ENCODE measurements around the gene DGKI. TPM values are rescaled to one million over a fixed set of nuclear protein-coding genes. Genes with fewer than 3 reads are reported as not detected.

Gene DGKI
- total RNA-seq, 3 donors from 2014 or later (not counting 1 experiment from before 2014, with no cell fraction given) = 0.53 TPM; not detected in 2

DNA sequence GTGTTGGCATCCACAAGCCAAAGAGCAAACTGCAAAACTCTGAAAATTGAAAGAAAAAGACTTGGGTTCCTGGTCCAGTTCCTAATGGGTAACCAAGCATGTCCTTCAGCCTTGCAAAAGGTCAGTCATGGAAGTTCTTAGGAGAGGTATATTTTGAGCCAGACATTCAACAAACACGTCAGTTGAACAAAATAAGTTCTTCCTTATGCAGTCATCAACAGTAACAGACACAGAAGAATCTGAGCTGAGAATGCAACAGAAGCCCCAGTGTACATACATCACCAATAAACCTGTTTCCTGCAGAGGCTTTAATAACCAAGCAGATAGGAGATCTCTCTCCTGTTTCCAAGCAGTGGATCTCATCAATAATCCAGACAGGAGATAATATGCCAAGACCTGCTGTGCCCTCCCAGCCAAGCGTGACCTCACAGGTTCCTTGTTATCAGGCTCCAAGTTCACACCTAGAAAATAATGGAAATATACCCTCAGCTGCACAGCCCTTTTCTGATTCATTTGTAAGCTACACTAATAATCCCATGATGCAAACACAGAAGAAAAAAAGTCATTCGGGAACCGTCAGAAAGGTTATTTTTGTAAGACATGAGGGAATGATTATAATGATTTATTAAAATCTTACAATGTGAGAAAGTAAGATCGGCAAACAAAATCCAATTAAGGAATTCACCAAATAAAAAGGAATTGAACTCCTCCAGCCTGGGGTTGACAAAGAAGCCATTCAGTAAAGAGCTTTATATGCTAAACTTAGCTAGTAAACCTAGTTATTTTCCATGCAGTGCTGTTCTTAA, 90.7 kb downstream of the DGKI start:
- no peak for ATAC-seq
- WGBS (ENCODE audit: insufficient coverage) = 69% methylated on average over 2 of the region's 5 CpGs
- H3K36me3 Mint-ChIP-seq = no peaks in the 10 kb centered on the region

DNA sequence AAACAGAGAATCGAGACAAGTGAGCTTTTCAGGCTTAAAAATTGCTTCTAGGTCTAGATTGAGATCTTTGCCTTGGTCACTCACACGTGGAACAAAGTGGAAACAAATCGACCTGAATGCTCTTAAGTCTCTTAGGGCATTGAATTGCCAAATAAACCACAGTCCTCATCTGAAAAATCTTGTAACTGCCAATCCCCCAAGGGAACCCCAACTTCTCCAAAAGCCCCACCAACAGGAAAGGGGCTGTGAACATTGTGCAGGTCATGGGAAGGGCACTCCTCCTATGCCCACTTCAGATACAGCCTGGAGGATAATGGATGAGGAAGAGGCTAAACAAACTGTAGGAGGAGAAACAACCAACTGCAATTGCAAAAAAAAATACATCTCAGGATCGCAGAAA, 91.3 kb downstream of the DGKI start:
- Histone ChIP-seq H3K27ac (ENCODE audit: low read length) (no peak overlapping the region), H3K4me3 (ENCODE audit: low read length) (no peak overlapping the region), H3K36me3 (ENCODE audit: control insufficient read depth, insufficient read depth, low read length) (no peaks in the 10 kb centered on the region), H3K4me1 (ENCODE audit: control insufficient read depth, insufficient read depth, low read length) (no peaks in the 10 kb centered on the region), H3K27me3 (ENCODE audit: control insufficient read depth, insufficient read depth, low read length) (no peaks in the 10 kb centered on the region), H3K9me3 (ENCODE audit: control insufficient read depth, insufficient read depth, low read length) (no peaks in the 10 kb centered on the region)
- Mint-ChIP-seq H3K36me3 (no peaks in the 10 kb centered on the region), H3K4me3 (no peak overlapping the region), H3K9me3 (no peaks in the 10 kb centered on the region), H3K27me3 (ENCODE audit: low read depth in 2 of 2) (no peaks in the 10 kb centered on the region), H3K4me1 (no peaks in the 10 kb centered on the region), H3K27ac (no peak overlapping the region)
- intact Hi-C loops (cut with micrococcal nuclease) = no loop called here
- no peak for TF ChIP-seq CTCF (IDR thresholded peaks at IDR 0.05)
- WGBS (ENCODE audit: insufficient coverage) = 0% methylated on average over 4 of the region's 4 CpGs
- ATAC-seq = no peak
- DNase-seq = no peak

More for the DNA sequence above, 90.7 kb downstream of the DGKI start:
- Histone ChIP-seq H3K36me3 (ENCODE audit: control insufficient read depth, insufficient read depth, low read length) (no peaks in the 10 kb centered on the region), H3K27ac (ENCODE audit: low read length) (no peak overlapping the region), H3K4me3 (ENCODE audit: low read length) (no peak overlapping the region), H3K4me1 (ENCODE audit: control insufficient read depth, insufficient read depth, low read length) (no peaks in the 10 kb centered on the region), H3K9me3 (ENCODE audit: control insufficient read depth, insufficient read depth, low read length) (no peaks in the 10 kb centered on the region), H3K27me3 (ENCODE audit: control insufficient read depth, insufficient read depth, low read length) (no peaks in the 10 kb centered on the region)
- H3K4me1 Mint-ChIP-seq = no peaks in the 10 kb centered on the region
- no peaks in the 10 kb centered on the region for H3K27me3 Mint-ChIP-seq (ENCODE audit: low read depth in 2 of 2)
- no peak for TF ChIP-seq CTCF (IDR thresholded peaks at IDR 0.05)
- no peaks in the 10 kb centered on the region for H3K9me3 Mint-ChIP-seq
- DNase-seq = no peak
- intact Hi-C loops (cut with micrococcal nuclease) = no loop called here
- no peak overlapping the region for H3K27ac Mint-ChIP-seq
- H3K4me3 Mint-ChIP-seq = no peak overlapping the region

DNA sequence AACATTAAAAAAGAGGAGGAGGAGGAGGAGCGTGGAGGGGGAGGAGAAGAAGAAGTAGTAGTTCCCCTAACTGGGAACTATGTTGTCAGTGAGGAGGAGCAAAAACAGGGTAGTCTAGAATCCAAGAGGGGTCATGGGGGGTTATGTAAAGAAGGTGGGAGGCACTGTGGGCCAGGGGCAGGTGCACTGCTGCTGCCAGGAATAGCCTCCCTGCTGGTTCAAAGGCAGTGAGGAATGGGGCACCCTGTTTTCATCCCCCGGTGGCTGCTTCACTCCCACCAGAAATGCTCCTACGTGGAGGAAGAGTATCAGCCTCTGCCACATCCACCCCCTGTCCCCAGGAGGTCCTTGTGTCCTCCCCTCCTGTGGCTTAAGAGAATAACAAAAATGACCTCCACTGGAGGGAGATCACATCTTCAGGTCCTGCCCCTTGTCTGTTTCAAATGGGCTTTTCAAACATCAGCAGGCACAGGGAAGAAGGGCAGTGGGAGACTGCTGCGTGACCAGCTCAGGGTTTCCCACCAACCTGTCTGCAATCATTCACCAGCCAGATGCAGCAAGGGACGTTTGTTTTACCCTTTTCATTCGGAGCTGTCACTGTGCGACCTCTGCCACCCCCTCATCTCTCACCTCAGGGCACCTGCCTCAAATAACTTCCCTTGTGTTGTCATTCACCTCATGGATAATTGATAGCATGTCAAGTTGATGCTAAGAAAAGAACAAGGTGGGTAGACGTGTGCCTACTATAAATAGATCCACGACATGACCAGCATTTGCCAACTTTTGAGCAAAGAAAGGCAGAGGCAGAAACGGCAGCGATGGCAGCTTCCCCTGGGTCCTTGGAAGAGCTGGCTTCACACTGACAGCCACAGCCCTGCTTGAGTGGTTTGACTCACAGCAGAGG, 92.6 kb downstream of the DGKI start:
- ATAC-seq = no peak
- no peak overlapping the region for H3K4me3 Mint-ChIP-seq
- Histone ChIP-seq H3K27ac (ENCODE audit: low read length) (no peak overlapping the region), H3K36me3 (ENCODE audit: control insufficient read depth, insufficient read depth, low read length) (no peaks in the 10 kb centered on the region), H3K27me3 (ENCODE audit: control insufficient read depth, insufficient read depth, low read length) (no peaks in the 10 kb centered on the region), H3K4me3 (ENCODE audit: low read length) (no peak overlapping the region), H3K9me3 (ENCODE audit: control insufficient read depth, insufficient read depth, low read length) (no peaks in the 10 kb centered on the region), H3K4me1 (ENCODE audit: control insufficient read depth, insufficient read depth, low read length) (no peaks in the 10 kb centered on the region)
- no peaks in the 10 kb centered on the region for H3K4me1 Mint-ChIP-seq
- TF ChIP-seq CTCF (IDR thresholded peaks at IDR 0.05) = no peak
- no peak for DNase-seq
- H3K9me3 Mint-ChIP-seq = peaks cover 0 to 2% of the 10 kb centered on the region in 2 donors
- 40% methylated on average over 11 of the region's 11 CpGs for WGBS (ENCODE audit: insufficient coverage)
- no peaks in the 10 kb centered on the region for H3K36me3 Mint-ChIP-seq
- H3K27me3 Mint-ChIP-seq (ENCODE audit: low read depth in 2 of 2) = no peaks in the 10 kb centered on the region
- no peak overlapping the region for H3K27ac Mint-ChIP-seq
- intact Hi-C loops (cut with micrococcal nuclease) = no loop called here

Data from natural killer cell (primary cell).